Stimulated activated CD4-positive, alpha-beta T cell treated with anti-CD3 and anti-CD28 coated beads, Interleukin-1b, Interleukin-23, amount 100 ng/mL, for 24 hours (primary cell): ENCODE results near the gene TSSK3.

Experiments
- DNase-seq, 4 experiments: peaks; one replicate each; pipeline ENCODE4 v3.0.0-alpha.2; 2020; ENCODE audit warnings: low read depth in 4 of 4, low spot score in 1 of 4

TSSK3 gene

GRCh38 chr1:32362474-32363313, at the start of gene TSSK3, which contains the start of gene FAM229A:
TSSK3 (plus strand) TSS chr1:32362539; CDS start chr1:32362702, 163 bp downstream.
FAM229A (minus strand) TSS chr1:32362485; CDS start chr1:32362091, 394 bp downstream.
- no peak for DNase-seq

GRCh38 chr1:32316903-32317277, 45.4 kb upstream of the TSSK3 start:
- no peak for DNase-seq

DNA sequence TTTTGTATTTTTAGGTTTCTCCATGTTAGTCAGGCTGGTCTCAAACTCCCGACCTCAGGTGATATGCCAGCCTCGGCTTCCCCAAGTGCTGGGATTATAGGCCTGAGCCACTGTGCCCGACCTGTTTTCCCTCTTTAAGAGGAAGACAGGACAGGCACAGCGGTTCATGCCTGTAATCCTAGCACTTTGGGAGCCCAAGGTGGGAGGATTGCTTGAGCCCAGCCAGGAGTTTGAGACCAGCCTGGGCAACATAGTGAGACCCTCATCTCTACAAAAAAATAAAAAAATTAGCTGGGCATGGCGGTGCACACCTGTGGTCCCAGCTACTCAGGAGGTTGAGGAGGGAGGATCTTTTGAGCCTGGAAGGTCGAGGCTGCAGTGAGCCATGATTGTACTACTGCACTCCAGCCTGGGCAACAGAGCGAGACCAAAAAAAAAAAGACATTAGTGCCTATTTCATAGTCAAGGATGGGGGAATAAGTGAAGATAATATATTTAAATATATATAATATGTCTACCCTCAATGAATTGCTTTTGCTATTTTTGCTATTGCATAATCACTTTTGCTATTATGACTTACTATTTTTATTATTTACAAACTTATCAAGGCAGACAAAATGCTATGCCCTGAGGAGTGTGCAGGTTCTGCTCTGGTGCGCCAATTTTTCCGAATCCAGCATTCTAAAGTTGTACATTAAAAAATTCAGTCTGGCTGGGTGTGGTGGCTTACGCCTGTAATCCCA, 44.0 kb upstream of the TSSK3 start:
- DNase-seq, result no peak

DNA sequence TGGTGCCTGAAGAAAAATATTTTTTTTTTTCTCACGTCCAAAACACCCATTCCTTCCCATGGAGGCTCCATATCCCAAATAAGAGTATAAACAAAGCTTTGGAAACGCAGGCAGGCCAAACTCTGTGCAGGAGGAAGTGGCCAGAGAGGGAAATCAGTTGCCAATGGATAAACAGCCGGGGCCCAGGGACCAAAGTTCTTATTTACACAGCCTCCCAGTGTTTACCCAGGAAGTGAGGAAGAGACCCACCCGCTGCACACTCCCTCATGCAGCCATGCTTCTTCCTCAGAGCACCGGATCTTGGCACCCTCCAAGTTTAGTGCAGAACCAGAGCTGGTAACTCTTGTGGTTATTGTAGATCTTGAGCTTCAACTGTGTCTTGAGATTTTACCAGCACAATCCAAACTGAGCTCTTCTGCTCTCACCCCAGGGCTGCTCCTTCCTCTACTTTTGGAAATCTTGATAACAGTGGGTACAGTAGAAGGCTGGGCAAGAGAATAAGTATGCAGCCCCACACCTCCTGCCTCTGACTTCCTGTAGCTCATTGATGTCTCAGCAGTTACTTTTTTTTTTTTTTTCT, 40.5 kb upstream of the TSSK3 start:
- DNase-seq, result no peak

DNA sequence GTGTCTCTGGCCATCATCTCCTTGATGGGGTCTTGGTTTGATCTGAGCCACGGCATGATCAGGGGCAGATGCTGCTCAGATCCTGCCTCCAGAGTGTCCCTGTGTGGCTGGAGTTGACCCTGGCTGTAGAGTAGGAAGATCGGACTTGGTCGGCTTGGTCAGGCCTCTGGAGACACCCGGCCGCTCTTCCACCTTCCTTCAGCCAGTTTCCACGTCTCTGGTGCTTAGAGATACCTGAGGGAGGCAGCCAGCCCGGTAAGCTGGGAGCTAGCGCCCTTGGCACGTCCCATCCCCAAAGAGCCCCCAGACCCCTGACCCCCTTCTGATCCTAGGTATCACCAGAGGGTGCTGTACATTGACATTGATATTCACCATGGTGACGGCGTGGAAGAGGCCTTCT, 35.1 kb upstream of the TSSK3 start:
- no peak for DNase-seq

- DNase-seq, result no peak
These were observed 32.3 kb upstream of the TSSK3 start for GRCh38 chr1:32329931-32330466.

- DNase-seq, result no peak
These were observed 31.7 kb upstream of the TSSK3 start for GRCh38 chr1:32330558-32331151.

GRCh38 chr1:32331549-32331948, 30.8 kb upstream of the TSSK3 start:
- no peak for DNase-seq

- DNase-seq, result no peak
These were observed 29.9 kb upstream of the TSSK3 start for GRCh38 chr1:32332290-32333079.

GRCh38 chr1:32333251-32333963, 28.9 kb upstream of the TSSK3 start:
- DNase-seq, result no peak

DNA sequence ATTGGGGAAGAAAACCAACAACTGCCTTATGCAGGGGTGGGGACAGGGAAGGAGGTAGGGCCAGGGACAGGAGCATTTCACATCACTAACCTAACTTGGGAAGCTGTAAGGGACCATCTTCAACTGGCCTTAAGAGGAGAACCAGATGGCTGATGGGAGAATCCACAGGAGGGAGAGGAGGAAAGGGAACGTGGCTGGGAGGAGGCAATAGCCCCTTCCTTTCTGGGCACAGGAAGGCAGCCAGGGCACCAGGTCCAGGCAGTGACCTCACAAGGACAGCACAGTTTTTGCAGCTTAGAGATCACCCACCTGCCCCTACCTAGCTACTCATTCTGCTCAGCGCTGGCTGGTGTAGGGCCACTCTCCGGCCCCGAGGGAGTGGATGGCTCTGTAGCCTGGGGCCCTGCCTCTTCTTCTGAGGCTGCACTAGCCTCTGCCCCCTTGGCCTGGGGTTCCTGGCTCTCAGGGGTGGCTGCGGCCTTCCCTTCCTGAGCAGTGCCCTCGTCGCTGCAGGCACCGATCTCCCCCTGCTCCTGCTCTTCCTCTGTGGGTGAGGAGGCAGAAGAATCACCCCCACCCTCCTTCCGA, 28.0 kb upstream of the TSSK3 start:
- DNase-seq, result no peak

DNA sequence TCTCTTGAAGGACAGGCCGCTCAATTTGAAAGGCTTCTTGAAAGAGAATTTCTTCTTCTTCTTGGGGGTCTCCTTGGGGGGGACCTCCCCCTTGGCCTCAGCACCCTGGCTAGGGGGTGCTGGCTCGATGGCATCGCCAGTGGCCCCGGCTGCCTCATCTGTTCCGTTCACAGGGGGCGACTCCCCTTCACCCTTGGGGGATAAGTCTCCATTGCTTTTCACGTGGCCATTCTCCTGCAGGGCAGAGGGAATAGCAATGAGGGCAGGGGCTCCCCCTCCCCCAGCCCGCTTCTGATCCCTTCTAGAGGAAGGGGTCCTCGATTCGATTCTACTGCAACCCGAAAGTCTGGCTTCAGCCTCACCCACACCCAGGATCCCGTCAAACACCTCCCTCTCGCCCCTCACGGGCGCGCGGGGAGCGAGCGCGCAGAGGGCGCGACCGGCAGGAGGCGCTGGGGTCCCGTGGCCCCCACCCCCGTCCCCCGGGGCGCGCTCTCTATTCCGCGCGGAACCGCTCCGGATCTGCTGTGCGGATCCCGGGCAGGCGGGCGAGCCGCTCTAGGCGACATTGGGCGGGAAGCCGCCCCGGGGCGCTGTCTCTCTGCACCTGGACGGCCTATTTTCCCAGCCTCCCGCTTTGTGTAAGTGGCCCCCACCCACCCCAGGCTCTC, 27.3 kb upstream of the TSSK3 start:
- DNase-seq, result peak in 2 of 4 experiments; percentile 26 to 42

DNA sequence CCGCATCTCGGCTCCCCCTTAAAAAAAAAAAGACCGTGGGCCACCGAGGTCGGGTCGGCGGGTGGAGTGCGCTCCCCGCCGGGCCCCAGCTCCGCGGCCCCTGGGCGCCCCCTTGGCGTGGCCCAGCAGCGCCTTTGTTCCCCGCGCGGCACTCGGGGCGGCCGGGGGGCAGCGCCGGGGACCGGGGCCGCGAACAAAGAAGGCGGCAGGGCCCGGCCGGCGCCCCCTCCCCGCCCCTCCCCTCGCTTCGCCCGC, 26.9 kb upstream of the TSSK3 start:
- no peak for DNase-seq

GRCh38 chr1:32335790-32336590, 26.3 kb upstream of the TSSK3 start, which contains the start of gene MARCKSL1:
MARCKSL1 (minus strand) TSS chr1:32336233; CDS start chr1:32336033, 200 bp downstream.
- DNase-seq, result peak; percentile 56 to 74 (median 72)

DNA sequence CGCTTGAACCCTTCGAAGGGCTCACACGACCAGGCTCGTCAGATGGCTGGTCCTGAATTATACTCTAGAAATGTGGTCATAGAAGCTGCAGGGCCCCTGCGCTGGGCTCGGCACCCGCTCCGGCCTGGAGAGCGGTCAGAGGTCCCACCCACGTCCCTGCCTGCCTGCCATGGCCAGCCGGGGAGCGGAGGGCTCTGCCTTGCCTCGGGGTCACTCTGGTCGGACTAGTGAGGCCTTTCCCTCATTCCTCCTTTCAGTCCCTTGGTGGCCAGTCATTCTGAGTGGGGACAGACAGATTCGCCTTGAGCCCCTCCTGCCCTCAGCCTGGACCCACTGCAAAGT, 25.8 kb upstream of the TSSK3 start:
- DNase-seq, result no peak

DNA sequence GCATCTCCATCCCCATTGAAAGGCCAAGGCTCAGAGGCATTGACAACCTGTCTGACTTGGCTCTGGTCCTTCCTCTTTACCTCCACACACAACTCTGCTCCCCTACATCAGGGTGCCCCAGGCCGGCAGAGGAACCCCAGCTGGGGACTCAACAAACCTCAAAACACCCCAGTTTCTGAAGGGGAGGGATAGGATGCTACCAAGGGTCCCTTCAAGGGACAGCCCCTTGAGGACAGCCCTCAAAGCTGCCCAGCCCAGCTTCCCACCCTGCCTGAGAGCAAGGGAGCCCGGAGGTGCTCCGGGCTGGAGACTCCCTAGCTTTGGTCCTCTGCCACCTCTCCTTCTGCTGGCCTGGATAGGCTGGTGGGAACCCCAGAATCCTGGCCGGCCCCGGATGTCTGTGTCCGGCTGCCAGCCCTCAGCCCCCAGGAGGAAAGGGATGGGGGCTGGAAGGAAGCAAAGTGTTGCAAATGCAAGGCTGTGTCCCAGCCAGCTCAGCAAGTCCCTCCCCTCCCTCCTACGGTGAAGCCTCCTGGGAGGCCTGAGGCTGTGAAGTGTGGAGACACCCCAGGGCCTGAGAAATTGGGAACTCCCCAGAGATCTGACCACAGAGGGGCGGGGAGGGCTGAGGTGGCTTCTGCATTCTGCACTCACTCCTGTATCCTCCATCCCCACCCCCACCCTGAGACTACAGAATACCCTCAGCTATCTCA, 25.2 kb upstream of the TSSK3 start:
- peak in 1 of 4 experiments; percentile 61 for DNase-seq

DNA sequence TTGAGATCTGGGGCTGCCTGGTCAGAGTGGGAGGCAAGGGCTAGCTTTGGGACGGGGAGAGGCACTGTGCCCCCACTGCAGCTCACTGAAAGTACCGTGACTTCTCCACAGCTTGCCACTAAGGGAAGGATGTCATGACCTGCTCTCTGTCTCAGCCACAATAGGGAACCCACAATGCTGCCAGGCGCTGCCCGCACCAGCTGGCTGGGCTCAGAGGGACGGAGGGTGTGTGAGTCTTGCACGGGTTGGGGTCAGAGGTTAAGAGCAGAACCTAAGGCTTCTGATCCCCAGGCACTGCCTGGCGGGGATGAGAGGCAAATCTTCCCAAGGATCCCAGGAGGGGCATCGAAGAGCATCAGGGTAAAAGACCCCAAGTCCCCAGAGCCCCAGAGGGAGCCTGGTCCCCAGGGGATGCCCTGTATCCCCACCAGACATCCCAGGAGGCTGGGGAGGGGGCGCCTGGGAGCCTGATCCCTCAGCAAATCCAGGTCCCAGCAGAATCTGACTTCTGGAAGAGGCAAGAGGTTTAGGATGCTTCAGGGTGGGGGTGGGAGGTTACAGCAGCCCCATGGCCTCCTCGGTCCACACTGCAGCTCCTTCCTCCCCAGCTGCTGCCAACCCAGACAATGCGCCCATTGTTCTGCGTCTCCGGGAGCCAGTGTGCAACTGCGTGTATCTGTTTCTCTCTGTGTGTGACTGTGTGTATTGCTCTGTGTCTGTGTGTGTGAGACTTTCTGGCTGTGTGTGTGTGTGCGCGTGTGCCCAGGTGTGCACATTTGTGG, 24.3 kb upstream of the TSSK3 start:
- DNase-seq, result no peak
